Measurements from ENCODE around the gene NINJ1.

Gene NINJ1

DNA sequence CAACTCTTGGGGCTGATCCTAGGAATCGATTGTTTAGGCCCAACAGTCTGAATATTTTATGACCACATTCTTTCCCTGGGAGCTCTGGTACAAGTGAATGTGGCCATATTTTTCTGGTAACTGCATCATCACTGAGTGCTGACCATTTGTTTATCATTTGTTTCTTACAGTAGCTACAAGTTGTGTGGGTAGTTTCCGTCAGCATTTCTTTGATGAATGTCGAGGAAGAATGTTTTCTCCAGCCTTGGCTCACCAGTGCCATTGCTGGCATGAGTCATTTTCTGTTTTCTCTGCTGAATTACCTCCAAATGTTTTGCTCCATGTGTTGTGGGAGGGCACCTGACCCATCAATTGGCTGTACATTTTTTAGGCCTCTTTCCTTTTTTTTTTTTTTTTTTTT is 52.1 kb downstream of the NINJ1 start:
- DNase-seq (ENCODE audit: extremely low read depth, low read depth): no peak
- no peak for TF ChIP-seq CTCF (IDR thresholded peaks at IDR 0.05; ENCODE audit: low read depth, low read length)

DNA sequence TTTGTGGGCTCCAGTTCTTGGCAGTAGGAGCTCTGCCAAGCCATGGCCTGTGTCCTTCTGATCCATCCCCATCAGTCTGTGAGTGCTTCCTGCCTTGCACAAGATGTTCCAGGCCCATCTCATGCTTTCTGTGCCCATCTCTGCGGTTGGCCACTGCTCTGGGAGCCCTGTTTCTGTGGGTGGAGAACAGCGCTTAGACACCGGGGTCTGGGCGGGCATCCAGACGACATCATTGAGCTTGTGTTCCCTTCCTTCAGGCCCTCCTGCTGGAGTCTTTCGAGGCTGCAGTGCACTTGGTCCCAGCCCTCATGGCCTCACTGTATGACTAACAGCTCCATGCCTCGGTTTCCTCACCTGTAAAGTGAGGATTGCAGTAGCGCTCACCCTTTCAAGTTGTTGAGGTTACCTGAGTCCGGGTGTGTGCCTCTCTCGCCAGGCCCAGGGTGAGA is 52.9 kb downstream of the NINJ1 start:
- no peak for DNase-seq (ENCODE audit: extremely low read depth, low read depth)
- TF ChIP-seq CTCF (IDR thresholded peaks at IDR 0.05; ENCODE audit: low read depth, low read length): no peak

- TF ChIP-seq CTCF (IDR thresholded peaks at IDR 0.05; ENCODE audit: low read depth, low read length): no peak
- no peak for DNase-seq (ENCODE audit: extremely low read depth, low read depth)
These were observed 53.6 kb downstream of the NINJ1 start for GRCh38 chr9:93080406-93080805.

- no peak for TF ChIP-seq CTCF (IDR thresholded peaks at IDR 0.05; ENCODE audit: low read depth, low read length)
- DNase-seq (ENCODE audit: extremely low read depth, low read depth): no peak
These were observed 54.7 kb downstream of the NINJ1 start for GRCh38 chr9:93079371-93079770.

DNA sequence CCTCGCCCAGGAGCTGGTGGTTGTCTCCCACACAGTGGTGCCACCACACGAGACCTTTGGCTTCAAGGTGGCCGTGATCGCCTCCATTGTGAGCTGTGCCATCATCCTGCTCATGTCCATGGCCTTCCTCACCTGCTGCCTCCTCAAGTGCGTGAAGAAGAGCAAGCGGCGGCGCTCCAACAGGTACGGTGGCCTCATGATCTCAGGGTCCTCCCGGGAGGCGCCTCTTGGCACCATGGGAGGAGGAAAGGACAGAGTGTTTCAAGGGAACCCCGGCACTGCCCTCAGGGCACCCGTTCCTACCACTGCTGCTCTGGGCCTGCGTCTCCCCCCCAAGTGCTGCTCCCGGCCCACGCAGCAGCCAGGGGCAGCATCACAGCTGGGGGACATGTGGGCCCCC is 56.2 kb downstream of the NINJ1 start:
- DNase-seq (ENCODE audit: extremely low read depth, low read depth): no peak
- TF ChIP-seq CTCF (IDR thresholded peaks at IDR 0.05; ENCODE audit: low read depth, low read length): no peak

- no peak for TF ChIP-seq CTCF (IDR thresholded peaks at IDR 0.05; ENCODE audit: low read depth, low read length)
- no peak for DNase-seq (ENCODE audit: extremely low read depth, low read depth)
These were observed 56.7 kb downstream of the NINJ1 start for GRCh38 chr9:93077367-93077766.

DNA sequence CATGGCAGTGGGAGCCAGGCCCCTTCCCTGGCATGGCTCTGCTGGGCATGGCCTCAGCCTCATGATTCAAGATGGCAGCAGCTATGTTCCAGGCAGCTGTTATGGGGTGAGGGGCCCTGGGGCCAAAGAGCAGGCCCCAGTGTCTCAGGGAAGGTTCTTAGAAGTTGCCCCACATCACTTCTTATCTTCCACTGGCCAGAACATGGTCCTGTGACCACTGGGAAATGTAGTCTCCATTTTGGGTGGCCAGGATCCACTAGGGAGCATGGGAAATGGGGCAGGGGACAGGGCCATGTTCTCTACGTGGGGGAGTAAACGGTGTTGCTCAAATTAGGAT is 57.3 kb downstream of the NINJ1 start:
- DNase-seq (ENCODE audit: extremely low read depth, low read depth): no peak
- no peak for TF ChIP-seq CTCF (IDR thresholded peaks at IDR 0.05; ENCODE audit: low read depth, low read length)
